ENCODE measurements around the gene SLCO2A1.
A peak's percentile ranks its signal among the peaks of the same experiment; 100 is the strongest.

Gene SLCO2A1

GRCh38 chr3:133899311-133899710 is 130.4 kb downstream of the SLCO2A1 start:
- DNase-seq (ENCODE audit: low spot score), result no peak

GRCh38 chr3:133897547-133897946 is 132.2 kb downstream of the SLCO2A1 start:
- no peak for DNase-seq (ENCODE audit: low spot score)

GRCh38 chr3:133896002-133896761 is 133.5 kb downstream of the SLCO2A1 start:
- no peak for DNase-seq (ENCODE audit: low spot score)

GRCh38 chr3:133895208-133896001 is 134.3 kb downstream of the SLCO2A1 start, which contains the start of gene RAB6B:
Gene RAB6B, minus strand, starts transcription at chr3:133895882. Its CDS starts 416 bp downstream, at chr3:133895466.
- peak; percentile 47 for DNase-seq (ENCODE audit: low spot score)

- no peak for DNase-seq (ENCODE audit: low spot score)
These were observed 135.1 kb downstream of the SLCO2A1 start for GRCh38 chr3:133894353-133895207.

GRCh38 chr3:133893683-133894352 is 135.9 kb downstream of the SLCO2A1 start:
- no peak for DNase-seq (ENCODE audit: low spot score)

- DNase-seq (ENCODE audit: low spot score), result no peak
These were observed 137.0 kb downstream of the SLCO2A1 start for GRCh38 chr3:133892541-133893231.

GRCh38 chr3:133891662-133892378 is 137.9 kb downstream of the SLCO2A1 start:
- no peak for DNase-seq (ENCODE audit: low spot score)

- DNase-seq (ENCODE audit: low spot score), result no peak
These were observed 138.6 kb downstream of the SLCO2A1 start for GRCh38 chr3:133890972-133891644.

GRCh38 chr3:133890037-133890436 is 139.7 kb downstream of the SLCO2A1 start:
- DNase-seq (ENCODE audit: low spot score), result no peak

- DNase-seq (ENCODE audit: low spot score), result no peak
These were observed 140.9 kb downstream of the SLCO2A1 start for GRCh38 chr3:133888726-133889340.

GRCh38 chr3:133887803-133888703 is 141.7 kb downstream of the SLCO2A1 start:
- no peak for DNase-seq (ENCODE audit: low spot score)

GRCh38 chr3:133887074-133887802 is 142.5 kb downstream of the SLCO2A1 start:
- DNase-seq (ENCODE audit: low spot score), result no peak

- no peak for DNase-seq (ENCODE audit: low spot score)
These were observed 143.5 kb downstream of the SLCO2A1 start for GRCh38 chr3:133886031-133886722.

- no peak for DNase-seq (ENCODE audit: low spot score)
These were observed 144.6 kb downstream of the SLCO2A1 start for GRCh38 chr3:133884887-133885711.
